Brain microvascular endothelial cell (primary cell): Measurements from ENCODE around the gene BRSK1.

ENCODE experiments used
- DNase-seq: peaks from one replicate; pipeline ENCODE4 v3.0.0-alpha.2; 2020
- H3K27ac ChIP-seq: fragments of 250-450 bp; sonication (Bioruptor Pico); 2 replicates; pipeline ENCODE4 v1.5.1; 2020; ENCODE audit warnings: mild to moderate bottlenecking, moderate library complexity
- H3K27me3 ChIP-seq: fragments of 250-450 bp; sonication (Bioruptor Pico); replicated peaks from 2 replicates; pipeline ENCODE4 v1.5.1; 2020; ENCODE audit warnings: mild to moderate bottlenecking
- H3K36me3 ChIP-seq: fragments of 250-450 bp; sonication (Bioruptor Pico); replicated peaks from 2 replicates; pipeline ENCODE4 v1.5.1; 2020; ENCODE audit warnings: mild to moderate bottlenecking
- H3K4me3 ChIP-seq: 2 replicates; pipeline ENCODE4 v1.5.1; 2011; ENCODE audit warnings: low read depth, mild to moderate bottlenecking, control low read depth, low read length, moderate library complexity
- CTCF ChIP-seq: IDR thresholded peaks from 2 replicates; pipeline ENCODE4 v1.5.1; 2011; ENCODE audit warnings: low read depth, mild to moderate bottlenecking, moderate library complexity, low read length, control low read depth, inconsistent platforms; ENCODE audit errors: missing control alignments
- in situ Hi-C: cut with HindIII; loops from 2 replicates; pipeline ENCODE4 v1.10.0; 2017; ENCODE audit warnings: low sequenced_read_pairs, low pct_ligation_motif_present

Gene BRSK1

GRCh38 chr19:55256562-55257460 is 27.0 kb upstream of the BRSK1 start:
- Histone ChIP-seq H3K4me3 (peak overlapping the region; percentile 84), H3K27ac (no peak overlapping the region), H3K36me3 (no peaks in the 10 kb centered on the region), H3K27me3 (no peaks in the 10 kb centered on the region)
- in situ Hi-C loops = no loop called here
- no peak for DNase-seq
- no peak for TF ChIP-seq CTCF

GRCh38 chr19:55257461-55258420 is 26.1 kb upstream of the BRSK1 start:
- no peaks in the 10 kb centered on the region for H3K36me3 ChIP-seq
- in situ Hi-C loops = no loop called here
- no peak for TF ChIP-seq CTCF
- peak; percentile 9 for DNase-seq
- no peaks in the 10 kb centered on the region for H3K27me3 ChIP-seq
- H3K4me3 ChIP-seq = peak overlapping the region; percentile 84
- H3K27ac ChIP-seq = no peak overlapping the region

- peak overlapping the region; percentile 84 for H3K4me3 ChIP-seq
- TF ChIP-seq CTCF = no peak
- no peaks in the 10 kb centered on the region for H3K27me3 ChIP-seq
- in situ Hi-C loops = no loop called here
- DNase-seq = no peak
- peak overlapping the region; percentile 67 for H3K27ac ChIP-seq
- H3K36me3 ChIP-seq = no peaks in the 10 kb centered on the region
Observed at GRCh38 chr19:55258476-55258827, 25.3 kb upstream of the BRSK1 start.

GRCh38 chr19:55258828-55259539 is 24.8 kb upstream of the BRSK1 start, which contains the start of gene PPP6R1:
PPP6R1 (minus strand) TSS chr19:55259017; CDS start chr19:55247103, 11,914 bp downstream.
- peak within 1 kb of the TSS; percentile 84 for H3K4me3 ChIP-seq
- DNase-seq = peak; percentile 99
- H3K27me3 ChIP-seq = no peaks in the 10 kb centered on the region
- peak within 1 kb of the TSS; percentile 76 for H3K27ac ChIP-seq
- in situ Hi-C loops = no loop called here
- no peak for TF ChIP-seq CTCF
- H3K36me3 ChIP-seq = no peaks in the 10 kb centered on the region

- DNase-seq = no peak
- Histone ChIP-seq H3K27ac (peak overlapping the region; percentile 76), H3K36me3 (no peaks in the 10 kb centered on the region), H3K4me3 (peak overlapping the region; percentile 47), H3K27me3 (no peaks in the 10 kb centered on the region)
- no peak for TF ChIP-seq CTCF
- in situ Hi-C loops = no loop called here
Observed at GRCh38 chr19:55259540-55260210, 24.1 kb upstream of the BRSK1 start.
